ENCODE data around the gene BMP6.

The BMP6 gene

GRCh38 chr6:7723554-7723953 lies 2.3 kb upstream of the BMP6 start:
- Histone ChIP-seq H2AK5ac (ENCODE audit: low read length) (no peak overlapping the region), H3K4me3 (ENCODE audit: low read depth, low read length) (no peak overlapping the region), H3K4me1 (ENCODE audit: control insufficient read depth in 1 of 2, insufficient read depth in 2 of 2, low read length in 2 of 2) (peaks cover 17 to 19% of the 10 kb centered on the region in 2 experiments), H2AFZ (ENCODE audit: insufficient read depth, low read length, poor library complexity) (no peak overlapping the region), H4K91ac (ENCODE audit: low read depth, low read length) (no peak overlapping the region), H3K9ac (ENCODE audit: low read length) (no peak overlapping the region), H3K27ac (ENCODE audit: low read depth, low read length) (no peak overlapping the region), H2BK5ac (ENCODE audit: low read depth, low read length, poor library complexity) (no peak overlapping the region), H3K14ac (ENCODE audit: low read length) (no peak overlapping the region), H2BK120ac (ENCODE audit: insufficient read depth, low read length, poor library complexity) (no peak overlapping the region), H2BK12ac (ENCODE audit: low read length) (no peak overlapping the region), H3K4me2 (ENCODE audit: low read length) (no peak overlapping the region), H4K8ac (ENCODE audit: low read depth, low read length) (no peak overlapping the region), H3K36me3 (ENCODE audit: control insufficient read depth in 1 of 2, insufficient read depth in 2 of 2, low read length in 2 of 2) (no peaks in the 10 kb centered on the region), H3K9me3 (ENCODE audit: insufficient read depth, low read depth, low read length) (no peaks in the 10 kb centered on the region), H3K79me2 (ENCODE audit: control insufficient read depth, insufficient read depth, low read length, poor library complexity) (no peaks in the 10 kb centered on the region), H3K79me1 (ENCODE audit: low read length) (no peaks in the 10 kb centered on the region), H3K18ac (ENCODE audit: low read length) (no peak overlapping the region), H3K4ac (ENCODE audit: low read depth, low read length) (no peak overlapping the region), H4K12ac (ENCODE audit: low read depth, low read length) (no peak overlapping the region), H3K27me3 (ENCODE audit: insufficient read depth, low read length) (peaks cover 37% of the 10 kb centered on the region), H3K23ac (ENCODE audit: low read length) (no peak overlapping the region)
- no peak for DNase-seq
- WGBS (ENCODE audit: extremely low coverage, insufficient coverage, insufficient read length) = no CpG with 5 or more reads among the region's 6 CpGs

- Histone ChIP-seq H3K27ac (ENCODE audit: low read depth, low read length) (no peak overlapping the region), H4K8ac (ENCODE audit: low read depth, low read length) (no peak overlapping the region), H3K4ac (ENCODE audit: low read depth, low read length) (no peak overlapping the region), H3K14ac (ENCODE audit: low read length) (no peak overlapping the region), H2AK5ac (ENCODE audit: low read length) (no peak overlapping the region), H2BK120ac (ENCODE audit: insufficient read depth, low read length, poor library complexity) (no peak overlapping the region), H3K36me3 (ENCODE audit: control insufficient read depth in 1 of 2, insufficient read depth in 2 of 2, low read length in 2 of 2) (no peaks in the 10 kb centered on the region), H3K27me3 (ENCODE audit: insufficient read depth, low read length) (peaks cover 44% of the 10 kb centered on the region), H3K4me3 (ENCODE audit: low read depth, low read length) (no peak overlapping the region), H3K4me2 (ENCODE audit: low read length) (no peak overlapping the region), H3K23ac (ENCODE audit: low read length) (no peak overlapping the region), H4K91ac (ENCODE audit: low read depth, low read length) (no peak overlapping the region), H4K12ac (ENCODE audit: low read depth, low read length) (no peak overlapping the region), H3K18ac (ENCODE audit: low read length) (no peak overlapping the region), H3K4me1 (ENCODE audit: control insufficient read depth in 1 of 2, insufficient read depth in 2 of 2, low read length in 2 of 2) (peaks cover 21 to 23% of the 10 kb centered on the region in 2 experiments), H3K79me1 (ENCODE audit: low read length) (no peaks in the 10 kb centered on the region), H3K9me3 (ENCODE audit: insufficient read depth, low read depth, low read length) (peaks cover 2% of the 10 kb centered on the region), H3K79me2 (ENCODE audit: control insufficient read depth, insufficient read depth, low read length, poor library complexity) (no peaks in the 10 kb centered on the region), H2BK12ac (ENCODE audit: low read length) (no peak overlapping the region), H2AFZ (ENCODE audit: insufficient read depth, low read length, poor library complexity) (no peak overlapping the region), H3K9ac (ENCODE audit: low read length) (no peak overlapping the region), H2BK5ac (ENCODE audit: low read depth, low read length, poor library complexity) (no peak overlapping the region)
- DNase-seq = no peak
- WGBS (ENCODE audit: extremely low coverage, insufficient coverage, insufficient read length) = no CpG with 5 or more reads among the region's 10 CpGs
These were observed 487 bp upstream of the BMP6 start for GRCh38 chr6:7725412-7725811.

- H3K79me2 ChIP-seq (ENCODE audit: control insufficient read depth, insufficient read depth, low read length, poor library complexity) = no peaks in the 10 kb centered on the region
- no peak overlapping the region for H2AK5ac ChIP-seq (ENCODE audit: low read length)
- H4K91ac ChIP-seq (ENCODE audit: low read depth, low read length) = no peak overlapping the region
- no peaks in the 10 kb centered on the region for H3K79me1 ChIP-seq (ENCODE audit: low read length)
- H2AFZ ChIP-seq (ENCODE audit: insufficient read depth, low read length, poor library complexity) = peak overlapping the region; percentile 45
- H3K4me3 ChIP-seq (ENCODE audit: low read depth, low read length) = peak overlapping the region; percentile 40
- peak overlapping the region; percentile 72 for H3K4me2 ChIP-seq (ENCODE audit: low read length)
- no peak overlapping the region for H4K12ac ChIP-seq (ENCODE audit: low read depth, low read length)
- peaks cover 21 to 23% of the 10 kb centered on the region in 2 experiments for H3K4me1 ChIP-seq (ENCODE audit: control insufficient read depth in 1 of 2, insufficient read depth in 2 of 2, low read length in 2 of 2)
- no peak overlapping the region for H3K9ac ChIP-seq (ENCODE audit: low read length)
- peak in 1 of 2 donors; percentile 28 for DNase-seq
- H2BK12ac ChIP-seq (ENCODE audit: low read length) = no peak overlapping the region
- no peaks in the 10 kb centered on the region for H3K36me3 ChIP-seq (ENCODE audit: control insufficient read depth in 1 of 2, insufficient read depth in 2 of 2, low read length in 2 of 2)
- H3K23ac ChIP-seq (ENCODE audit: low read length) = no peak overlapping the region
- H3K9me3 ChIP-seq (ENCODE audit: insufficient read depth, low read depth, low read length) = peaks cover 2% of the 10 kb centered on the region
- WGBS (ENCODE audit: extremely low coverage, insufficient coverage, insufficient read length) = no CpG with 5 or more reads among the region's 73 CpGs
- no peak overlapping the region for H4K8ac ChIP-seq (ENCODE audit: low read depth, low read length)
- H3K14ac ChIP-seq (ENCODE audit: low read length) = no peak overlapping the region
- peaks cover 44% of the 10 kb centered on the region for H3K27me3 ChIP-seq (ENCODE audit: insufficient read depth, low read length)
- H2BK5ac ChIP-seq (ENCODE audit: low read depth, low read length, poor library complexity) = no peak overlapping the region
- no peak overlapping the region for H3K18ac ChIP-seq (ENCODE audit: low read length)
- H2BK120ac ChIP-seq (ENCODE audit: insufficient read depth, low read length, poor library complexity) = no peak overlapping the region
- H3K27ac ChIP-seq (ENCODE audit: low read depth, low read length) = no peak overlapping the region
- no peak overlapping the region for H3K4ac ChIP-seq (ENCODE audit: low read depth, low read length)
These were observed 652 bp downstream of the BMP6 start for GRCh38 chr6:7726416-7727085.

GRCh38 chr6:7727086-7727945 lies 1.4 kb downstream of the BMP6 start:
- H2BK120ac ChIP-seq (ENCODE audit: insufficient read depth, low read length, poor library complexity) = no peak overlapping the region
- no CpG with 5 or more reads among the region's 97 CpGs for WGBS (ENCODE audit: extremely low coverage, insufficient coverage, insufficient read length)
- no peak overlapping the region for H3K18ac ChIP-seq (ENCODE audit: low read length)
- no peak overlapping the region for H3K9ac ChIP-seq (ENCODE audit: low read length)
- H3K27ac ChIP-seq (ENCODE audit: low read depth, low read length) = no peak overlapping the region
- no peak overlapping the region for H3K14ac ChIP-seq (ENCODE audit: low read length)
- H3K23ac ChIP-seq (ENCODE audit: low read length) = no peak overlapping the region
- H3K4me3 ChIP-seq (ENCODE audit: low read depth, low read length) = peak overlapping the region; percentile 66
- H4K91ac ChIP-seq (ENCODE audit: low read depth, low read length) = no peak overlapping the region
- peaks cover 21 to 23% of the 10 kb centered on the region in 2 experiments for H3K4me1 ChIP-seq (ENCODE audit: control insufficient read depth in 1 of 2, insufficient read depth in 2 of 2, low read length in 2 of 2)
- H2AFZ ChIP-seq (ENCODE audit: insufficient read depth, low read length, poor library complexity) = no peak overlapping the region
- no peak overlapping the region for H4K12ac ChIP-seq (ENCODE audit: low read depth, low read length)
- no peak for DNase-seq
- no peak overlapping the region for H3K4ac ChIP-seq (ENCODE audit: low read depth, low read length)
- no peak overlapping the region for H2BK12ac ChIP-seq (ENCODE audit: low read length)
- H3K9me3 ChIP-seq (ENCODE audit: insufficient read depth, low read depth, low read length) = peaks cover 2% of the 10 kb centered on the region
- no peak overlapping the region for H2BK5ac ChIP-seq (ENCODE audit: low read depth, low read length, poor library complexity)
- H4K8ac ChIP-seq (ENCODE audit: low read depth, low read length) = no peak overlapping the region
- H3K4me2 ChIP-seq (ENCODE audit: low read length) = peak overlapping the region; percentile 72
- no peak overlapping the region for H2AK5ac ChIP-seq (ENCODE audit: low read length)
- H3K36me3 ChIP-seq (ENCODE audit: control insufficient read depth in 1 of 2, insufficient read depth in 2 of 2, low read length in 2 of 2) = no peaks in the 10 kb centered on the region
- no peaks in the 10 kb centered on the region for H3K79me1 ChIP-seq (ENCODE audit: low read length)
- no peaks in the 10 kb centered on the region for H3K79me2 ChIP-seq (ENCODE audit: control insufficient read depth, insufficient read depth, low read length, poor library complexity)
- H3K27me3 ChIP-seq (ENCODE audit: insufficient read depth, low read length) = peaks cover 44% of the 10 kb centered on the region

Data from trophoblast cell (in vitro differentiated cells and primary cell).